HepG2 (cell line): ENCODE measurements around the gene TMC8. TPM values are rescaled to one million over a fixed set of nuclear protein-coding genes. Genes with fewer than 3 reads are reported as not detected.

ENCODE experiments used
- NFRKB ChIP-seq: fragments of 450-650 bp; IDR thresholded peaks from 2 replicates; pipeline ENCODE4 v1.6.1; 2017
- TFDP1 ChIP-seq: IDR thresholded peaks from 2 replicates; pipeline ENCODE4 v1.6.1; 2016; ENCODE audit warnings: missing compliant biosample characterization, missing genetic modification reagents, borderline replicate concordance
- ZBTB38 ChIP-seq: sonication (generic); formaldehyde crosslinking; IDR thresholded peaks from 2 replicates; pipeline ENCODE4 v1.5.1; 2020; ENCODE audit warnings: mild to moderate bottlenecking, missing genetic modification reagents
- ZNF20 ChIP-seq: sonication (generic); formaldehyde crosslinking; IDR thresholded peaks from 2 replicates; pipeline ENCODE4 v1.4.0; 2020; ENCODE audit warnings: mild to moderate bottlenecking, moderate library complexity, missing genetic modification reagents
- ZNF232 ChIP-seq: sonication (generic); formaldehyde crosslinking; IDR thresholded peaks from 2 replicates; pipeline ENCODE4 v1.4.0; 2020; ENCODE audit warnings: missing genetic modification reagents, borderline replicate concordance
- ZNF496 ChIP-seq: sonication (generic); formaldehyde crosslinking; IDR thresholded peaks from 2 replicates; pipeline ENCODE4 v1.8.1; 2023; ENCODE audit warnings: mild to moderate bottlenecking, moderate library complexity, missing genetic modification reagents; ENCODE audit not compliant: insufficient replicate concordance
- ZNF550 ChIP-seq: sonication (generic); formaldehyde crosslinking; IDR thresholded peaks from 2 replicates; pipeline ENCODE4 v1.4.0; 2020; ENCODE audit warnings: mild to moderate bottlenecking, missing genetic modification reagents, borderline replicate concordance
- ZNF776 ChIP-seq: sonication (generic); formaldehyde crosslinking; IDR thresholded peaks from 2 replicates; pipeline ENCODE4 v1.4.0; 2020; ENCODE audit warnings: mild to moderate bottlenecking, missing genetic modification reagents
- ZNF891 ChIP-seq: sonication (generic); formaldehyde crosslinking; IDR thresholded peaks from 2 replicates; pipeline ENCODE4 v1.5.0; 2020; ENCODE audit warnings: mild to moderate bottlenecking, missing genetic modification reagents
- polyA plus RNA-seq, 8 experiments: library from polyadenylated mRNA; depleted of rRNA in 3 of 8; stranded (reverse) in 7 of 8; unstranded in 1 of 8; fragments of >200 nt; fragmentation: Illumina TruSeq in 4 of 8; extraction: Trizol in 4 of 8; gene quantifications; 2 replicates each; pipeline versions ENCODE4 v1.2.1 to v1.2.3, GENCODE V29; 2011 to 2016; ENCODE audit warnings: low read depth in 4 of 8, missing spikeins in 1 of 8, mixed read lengths in 1 of 8; ENCODE audit not compliant: insufficient read depth in 1 of 8
- total RNA-seq, 5 experiments: library from RNA; depleted of rRNA; stranded (reverse); fragments of >200 nt; fragmentation: Illumina TruSeq; extraction: Trizol; gene quantifications; 2 replicates each; pipeline ENCODE4 v1.2.3, GENCODE V29; 2016; ENCODE audit warnings: low read depth in 1 of 5
- TF ChIP-seq, protein P1 (sequence below): sonication (generic); formaldehyde crosslinking; conservative IDR thresholded peaks from 2 replicates; pipeline ENCODE4 v1.4.0; 2020; ENCODE audit warnings: missing genetic modification reagents
- TF ChIP-seq, protein P2 (sequence below): sonication (generic); formaldehyde crosslinking; IDR thresholded peaks from 2 replicates; pipeline ENCODE4 v1.5.1; 2020; ENCODE audit warnings: missing genetic modification reagents, mild to moderate bottlenecking, borderline replicate concordance
- TF ChIP-seq, protein P3 (sequence below): sonication (generic); formaldehyde crosslinking; IDR thresholded peaks from 2 replicates; pipeline ENCODE4 v1.5.1; 2020; ENCODE audit warnings: missing genetic modification reagents, mild to moderate bottlenecking, borderline replicate concordance
- TF ChIP-seq, protein P4 (sequence below): sonication (generic); formaldehyde crosslinking; IDR thresholded peaks from 2 replicates; pipeline ENCODE4 v1.8.1; 2023; ENCODE audit warnings: mild to moderate bottlenecking, moderate library complexity, missing genetic modification reagents
- TF ChIP-seq, protein P5 (sequence below): sonication (generic); formaldehyde crosslinking; IDR thresholded peaks from 2 replicates; pipeline ENCODE4 v1.8.0; 2022; ENCODE audit warnings: low read depth, missing genetic modification reagents
- TF ChIP-seq, protein P6 (sequence below): sonication (generic); formaldehyde crosslinking; IDR thresholded peaks from 2 replicates; pipeline ENCODE4 v1.5.0; 2020; ENCODE audit warnings: mild to moderate bottlenecking, missing genetic modification reagents

Gene TMC8
- total and polyA plus RNA-seq, 2 of the 13 experiments (the other 11 are each of a cell fraction or from before 2014, with no cell fraction given) = 0.53 to 7.8 TPM

DNA sequence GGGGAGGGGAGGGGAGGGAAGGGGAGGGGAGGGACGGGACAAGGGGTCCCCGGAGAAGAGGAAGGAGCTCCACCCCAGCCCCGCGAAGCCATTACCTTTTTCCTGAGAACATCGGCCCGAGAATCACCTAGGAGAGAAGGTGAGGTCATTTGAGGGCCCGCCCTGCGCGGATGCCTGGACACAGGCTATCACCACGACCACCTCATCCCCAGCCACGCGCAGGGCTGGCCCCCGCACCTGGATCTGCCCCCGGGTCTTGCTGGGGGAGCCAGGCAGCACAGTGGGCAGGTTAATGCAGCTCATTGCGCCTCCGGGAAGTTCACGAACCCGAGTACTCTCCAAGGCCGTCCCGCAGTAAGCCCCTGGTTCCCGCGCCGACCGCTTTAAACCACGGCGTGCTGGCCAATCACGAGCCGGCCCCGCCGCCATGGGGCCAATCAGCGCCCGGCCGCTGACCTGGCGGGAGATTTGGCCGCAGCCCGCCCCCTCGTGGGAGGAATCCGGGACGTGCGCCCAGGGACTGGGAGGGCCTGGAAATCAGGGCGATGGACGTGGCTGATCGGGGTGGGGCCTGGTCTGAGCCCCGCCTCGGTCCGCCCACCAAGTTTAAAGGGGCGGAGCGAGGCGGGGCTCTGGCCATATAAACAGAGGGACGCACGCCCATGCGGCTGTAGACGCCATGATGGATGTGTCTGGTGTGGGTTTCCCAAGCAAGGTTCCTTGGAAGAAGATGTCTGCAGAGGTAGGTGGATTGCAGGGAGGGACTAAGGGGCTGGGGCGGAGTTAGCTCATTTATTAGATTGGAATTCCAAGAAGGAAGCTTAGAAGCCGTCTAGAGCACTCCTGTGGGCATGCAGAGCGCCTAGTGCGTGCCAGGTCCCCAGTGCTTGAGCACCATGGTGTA lies 56.4 kb downstream of the TMC8 start, which contains the start of the genes AFMID and TK1 (continued):
- TF ChIP-seq, protein P1, sequence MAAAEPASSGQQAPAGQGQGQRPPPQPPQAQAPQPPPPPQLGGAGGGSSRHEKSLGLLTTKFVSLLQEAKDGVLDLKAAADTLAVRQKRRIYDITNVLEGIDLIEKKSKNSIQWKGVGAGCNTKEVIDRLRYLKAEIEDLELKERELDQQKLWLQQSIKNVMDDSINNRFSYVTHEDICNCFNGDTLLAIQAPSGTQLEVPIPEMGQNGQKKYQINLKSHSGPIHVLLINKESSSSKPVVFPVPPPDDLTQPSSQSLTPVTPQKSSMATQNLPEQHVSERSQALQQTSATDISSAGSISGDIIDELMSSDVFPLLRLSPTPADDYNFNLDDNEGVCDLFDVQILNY (CRISPR knock-in tag) = peak; percentile 100
- TF ChIP-seq ZNF496 (CRISPR knock-in tag) (peak; percentile 79), ZNF20 (no peak; the same call in 1 of the 2 replicates), ZNF891 (CRISPR knock-in tag) (peak; percentile 54; the same call in 1 of the 2 replicates), ZNF232 (CRISPR knock-in tag) (no peak; the same call in 1 of the 2 replicates), ZNF776 (CRISPR knock-in tag) (peak; percentile 82; the same call in 1 of the 2 replicates), NFRKB (peak; percentile 48; the same call in 1 of the 2 replicates), ZBTB38 (CRISPR knock-in tag) (peak; percentile 63), TFDP1 (CRISPR knock-in tag) (peak; percentile 100), ZNF550 (CRISPR knock-in tag) (no peak)
- TF ChIP-seq, protein P2, sequence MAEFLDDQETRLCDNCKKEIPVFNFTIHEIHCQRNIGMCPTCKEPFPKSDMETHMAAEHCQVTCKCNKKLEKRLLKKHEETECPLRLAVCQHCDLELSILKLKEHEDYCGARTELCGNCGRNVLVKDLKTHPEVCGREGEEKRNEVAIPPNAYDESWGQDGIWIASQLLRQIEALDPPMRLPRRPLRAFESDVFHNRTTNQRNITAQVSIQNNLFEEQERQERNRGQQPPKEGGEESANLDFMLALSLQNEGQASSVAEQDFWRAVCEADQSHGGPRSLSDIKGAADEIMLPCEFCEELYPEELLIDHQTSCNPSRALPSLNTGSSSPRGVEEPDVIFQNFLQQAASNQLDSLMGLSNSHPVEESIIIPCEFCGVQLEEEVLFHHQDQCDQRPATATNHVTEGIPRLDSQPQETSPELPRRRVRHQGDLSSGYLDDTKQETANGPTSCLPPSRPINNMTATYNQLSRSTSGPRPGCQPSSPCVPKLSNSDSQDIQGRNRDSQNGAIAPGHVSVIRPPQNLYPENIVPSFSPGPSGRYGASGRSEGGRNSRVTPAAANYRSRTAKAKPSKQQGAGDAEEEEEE (CRISPR knock-in tag) = peak; percentile 71; the same call in 1 of the 2 replicates
- TF ChIP-seq, protein P3, sequence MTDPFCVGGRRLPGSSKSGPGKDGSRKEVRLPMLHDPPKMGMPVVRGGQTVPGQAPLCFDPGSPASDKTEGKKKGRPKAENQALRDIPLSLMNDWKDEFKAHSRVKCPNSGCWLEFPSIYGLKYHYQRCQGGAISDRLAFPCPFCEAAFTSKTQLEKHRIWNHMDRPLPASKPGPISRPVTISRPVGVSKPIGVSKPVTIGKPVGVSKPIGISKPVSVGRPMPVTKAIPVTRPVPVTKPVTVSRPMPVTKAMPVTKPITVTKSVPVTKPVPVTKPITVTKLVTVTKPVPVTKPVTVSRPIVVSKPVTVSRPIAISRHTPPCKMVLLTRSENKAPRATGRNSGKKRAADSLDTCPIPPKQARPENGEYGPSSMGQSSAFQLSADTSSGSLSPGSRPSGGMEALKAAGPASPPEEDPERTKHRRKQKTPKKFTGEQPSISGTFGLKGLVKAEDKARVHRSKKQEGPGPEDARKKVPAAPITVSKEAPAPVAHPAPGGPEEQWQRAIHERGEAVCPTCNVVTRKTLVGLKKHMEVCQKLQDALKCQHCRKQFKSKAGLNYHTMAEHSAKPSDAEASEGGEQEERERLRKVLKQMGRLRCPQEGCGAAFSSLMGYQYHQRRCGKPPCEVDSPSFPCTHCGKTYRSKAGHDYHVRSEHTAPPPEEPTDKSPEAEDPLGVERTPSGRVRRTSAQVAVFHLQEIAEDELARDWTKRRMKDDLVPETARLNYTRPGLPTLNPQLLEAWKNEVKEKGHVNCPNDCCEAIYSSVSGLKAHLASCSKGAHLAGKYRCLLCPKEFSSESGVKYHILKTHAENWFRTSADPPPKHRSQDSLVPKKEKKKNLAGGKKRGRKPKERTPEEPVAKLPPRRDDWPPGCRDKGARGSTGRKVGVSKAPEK (CRISPR knock-in tag) = no peak
- TF ChIP-seq, protein P4, sequence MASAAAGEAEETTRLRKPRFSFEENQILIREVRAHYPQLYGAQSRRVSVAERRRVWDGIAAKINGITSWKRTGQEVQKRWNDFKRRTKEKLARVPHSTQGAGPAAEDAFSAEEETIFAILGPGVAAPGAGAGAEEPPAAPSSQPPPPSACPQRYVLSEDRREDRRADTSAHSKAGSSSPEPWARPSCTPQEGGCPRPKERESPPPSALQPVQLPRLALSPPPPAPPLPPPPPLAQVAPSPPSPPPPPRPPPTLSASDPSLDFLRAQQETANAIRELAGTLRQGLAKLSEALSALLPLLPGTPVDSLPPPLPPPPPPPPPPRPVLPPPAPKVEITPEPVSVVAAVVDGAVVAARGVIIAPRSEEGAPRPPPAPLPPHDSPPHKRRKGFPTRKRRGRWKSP (CRISPR knock-in tag) = peak; percentile 97
- TF ChIP-seq, protein P5, sequence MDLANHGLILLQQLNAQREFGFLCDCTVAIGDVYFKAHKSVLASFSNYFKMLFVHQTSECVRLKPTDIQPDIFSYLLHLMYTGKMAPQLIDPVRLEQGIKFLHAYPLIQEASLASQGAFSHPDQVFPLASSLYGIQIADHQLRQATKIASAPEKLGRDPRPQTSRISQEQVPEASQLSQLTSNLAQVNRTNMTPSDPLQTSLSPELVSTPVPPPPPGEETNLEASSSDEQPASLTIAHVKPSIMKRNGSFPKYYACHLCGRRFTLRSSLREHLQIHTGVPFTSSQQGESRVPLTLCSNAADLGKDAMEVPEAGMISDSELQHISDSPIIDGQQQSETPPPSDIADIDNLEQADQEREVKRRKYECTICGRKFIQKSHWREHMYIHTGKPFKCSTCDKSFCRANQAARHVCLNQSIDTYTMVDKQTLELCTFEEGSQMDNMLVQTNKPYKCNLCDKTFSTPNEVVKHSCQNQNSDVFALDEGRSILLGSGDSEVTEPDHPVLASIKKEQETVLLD (CRISPR knock-in tag) = peak; percentile 98
- TF ChIP-seq, protein P6, sequence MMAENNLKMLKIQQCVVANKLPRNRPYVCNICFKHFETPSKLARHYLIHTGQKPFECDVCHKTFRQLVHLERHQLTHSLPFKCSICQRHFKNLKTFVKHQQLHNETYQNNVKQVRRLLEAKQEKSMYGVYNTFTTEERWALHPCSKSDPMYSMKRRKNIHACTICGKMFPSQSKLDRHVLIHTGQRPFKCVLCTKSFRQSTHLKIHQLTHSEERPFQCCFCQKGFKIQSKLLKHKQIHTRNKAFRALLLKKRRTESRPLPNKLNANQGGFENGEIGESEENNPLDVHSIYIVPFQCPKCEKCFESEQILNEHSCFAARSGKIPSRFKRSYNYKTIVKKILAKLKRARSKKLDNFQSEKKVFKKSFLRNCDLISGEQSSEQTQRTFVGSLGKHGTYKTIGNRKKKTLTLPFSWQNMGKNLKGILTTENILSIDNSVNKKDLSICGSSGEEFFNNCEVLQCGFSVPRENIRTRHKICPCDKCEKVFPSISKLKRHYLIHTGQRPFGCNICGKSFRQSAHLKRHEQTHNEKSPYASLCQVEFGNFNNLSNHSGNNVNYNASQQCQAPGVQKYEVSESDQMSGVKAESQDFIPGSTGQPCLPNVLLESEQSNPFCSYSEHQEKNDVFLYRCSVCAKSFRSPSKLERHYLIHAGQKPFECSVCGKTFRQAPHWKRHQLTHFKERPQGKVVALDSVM (CRISPR knock-in tag) = no peak; the same call in 1 of the 2 replicates
